K562 (cell line): ENCODE data around the gene INCENP. TPM values are rescaled to one million over a fixed set of nuclear protein-coding genes. Genes with fewer than 3 reads are reported as not detected.

Experiments
- ATAC-seq: fragments of 200-7000 bp; cut with Tn5 transposase; 3 replicates; pipeline ENCODE4 v1.9.1; 2020; ENCODE audit warnings: moderate library complexity
- BruUV-seq: library from RNA; stranded (reverse); fragments of 400-500 nt; replicated peaks from 2 replicates; lab custom pipeline; 2021; lab: Mats Ljungman, UMichigan
- CTCF ChIA-PET: fragments of 300-600 bp; formaldehyde crosslinking; extraction: SDS; loops from one replicate; lab custom pipeline; 2021; ENCODE audit warnings: low intra/inter-chr PET ratio; lab: Yijun Ruan, JAX
- POLR2A ChIA-PET: fragments of 300-600, 350-650 bp; sonication (Branson Sonifier 250); formaldehyde crosslinking; extraction: SDS; loops from one replicate; lab custom pipeline; 2021; ENCODE audit warnings: antibody characterized with exemption, inconsistent platforms; lab: Yijun Ruan, JAX
- DNase-seq, 4 experiments: peaks; one replicate each; pipeline versions ENCODE4 v3.0.0 to v3.0.0-alpha.2; 2011 to 2018; ENCODE audit warnings: low spot score in 3 of 4, mixed read lengths in 3 of 4; ENCODE audit errors: extremely low read depth in 1 of 4
- FAIRE-seq: peaks from 2 replicates; lab custom pipeline; 2011; peaks lifted over from hg19 to GRCh38; lab: Jason Lieb, UNC
- H2AFZ ChIP-seq: 2 replicates; pipeline ENCODE4 v1.6.0; 2011; ENCODE audit warnings: low read depth, low read length, control low read depth, inconsistent platforms
- H3K27ac ChIP-seq: fragments of 200-600 bp; 3 replicates; pipeline ENCODE4 v1.8.0; 2011; ENCODE audit warnings: low read depth, mild to moderate bottlenecking, control low read depth, inconsistent platforms, low read length, moderate library complexity, mixed read lengths; ENCODE audit errors: extremely low read depth
- H3K27me3 ChIP-seq, 2 experiments: fragments of 300-600 bp in 1 of 2; 2 replicates in 1 of 2; 3 replicates in 1 of 2; pipeline versions ENCODE4 v1.6.0 to v1.8.0; 2011; ENCODE audit warnings: inconsistent platforms in 2 of 2, low read length in 2 of 2, mild to moderate bottlenecking in 1 of 2, mixed read lengths in 1 of 2, moderate library complexity in 1 of 2; ENCODE audit not compliant: control insufficient read depth in 2 of 2, insufficient read depth in 2 of 2
- H3K36me3 ChIP-seq: fragments of 300-600 bp; 3 replicates; pipeline ENCODE4 v1.8.0; 2011; ENCODE audit warnings: mild to moderate bottlenecking, low read length, inconsistent platforms; ENCODE audit not compliant: control insufficient read depth, insufficient read depth
- H3K4me1 ChIP-seq, 2 experiments: fragments of 200-600 bp in 1 of 2; replicated peaks in 1 of 2; 2 replicates in 1 of 2; 3 replicates in 1 of 2; pipeline versions ENCODE4 v1.5.1 to v1.8.0; 2011; ENCODE audit warnings: inconsistent platforms in 2 of 2, low read length in 2 of 2, mild to moderate bottlenecking in 1 of 2, mixed read lengths in 1 of 2, moderate library complexity in 1 of 2; ENCODE audit not compliant: control insufficient read depth in 2 of 2, insufficient read depth in 2 of 2
- H3K4me2 ChIP-seq: 2 replicates; pipeline ENCODE4 v1.6.1; 2011; ENCODE audit warnings: low read length, control low read depth, inconsistent platforms, mixed read lengths; ENCODE audit not compliant: insufficient read depth
- H3K4me3 ChIP-seq: fragments of 200-600 bp; sonication (generic), shearing (Covaris generic); 2 replicates; pipeline ENCODE4 v1.5.1; 2016; ENCODE audit warnings: control low read depth, inconsistent platforms
- H3K79me2 ChIP-seq: fragments of 200-600 bp; 3 replicates; pipeline ENCODE4 v1.8.0; 2011; ENCODE audit warnings: low read length, inconsistent platforms; ENCODE audit not compliant: control insufficient read depth, insufficient read depth
- H3K9ac ChIP-seq, 2 experiments: 2 replicates each; pipeline versions ENCODE4 v1.6.0 to v1.6.1; 2011; ENCODE audit warnings: low read depth in 2 of 2, low read length in 2 of 2, control low read depth in 1 of 2, inconsistent platforms in 1 of 2, mild to moderate bottlenecking in 1 of 2, mixed read lengths in 1 of 2; ENCODE audit not compliant: insufficient read depth in 1 of 2
- H3K9me1 ChIP-seq: one replicate; pipeline ENCODE4 v1.6.0; 2011; ENCODE audit warnings: inconsistent platforms, mild to moderate bottlenecking, low read length, moderate library complexity; ENCODE audit not compliant: control insufficient read depth, insufficient read depth
- H3K9me3 ChIP-seq: replicated peaks from 2 replicates; pipeline ENCODE4 v1.5.1; 2011; ENCODE audit warnings: low read depth, low read length, inconsistent platforms; ENCODE audit not compliant: control insufficient read depth, insufficient read depth
- H4K20me1 ChIP-seq: replicated peaks from 2 replicates; pipeline ENCODE4 v1.6.1; 2011; ENCODE audit warnings: low read length, inconsistent platforms, mixed read lengths; ENCODE audit not compliant: control insufficient read depth, insufficient read depth
- ATF3 ChIP-seq, 2 experiments: fragments of 450-650 bp in 1 of 2; sonication (generic) in 1 of 2; formaldehyde crosslinking in 1 of 2; IDR thresholded peaks in 1 of 2; conservative IDR thresholded peaks in 1 of 2; 2 replicates each; pipeline versions ENCODE4 v1.6.1 to v1.8.1; 2016 to 2023; ENCODE audit warnings: mild to moderate bottlenecking in 2 of 2, moderate library complexity in 2 of 2, inconsistent platforms in 1 of 2, missing genetic modification reagents in 1 of 2
- BCOR ChIP-seq: fragments of 450-650 bp; IDR thresholded peaks from 2 replicates; pipeline ENCODE4 v1.6.1; 2016
- CBFA2T2 ChIP-seq: fragments of 450-650 bp; conservative IDR thresholded peaks from 2 replicates; pipeline ENCODE4 v1.6.1; 2017; ENCODE audit warnings: mild to moderate bottlenecking
- EP300 ChIP-seq: IDR thresholded peaks from 2 replicates; pipeline ENCODE4 v1.6.1; 2012; ENCODE audit warnings: low read length, improper control_type of control experiment
- HNRNPLL ChIP-seq: fragments of 200-400 bp; formaldehyde crosslinking; IDR thresholded peaks from 2 replicates; pipeline ENCODE4 v1.6.1; 2017; ENCODE audit warnings: low read length, low read depth, mild to moderate bottlenecking; ENCODE audit not compliant: poor library complexity, severe bottlenecking
- KAT2B ChIP-seq: IDR thresholded peaks from one replicate; pipeline ENCODE4 v1.6.1; 2012; ENCODE audit warnings: low read depth, mild to moderate bottlenecking, control low read depth, inconsistent platforms, low read length, moderate library complexity
- LEF1 ChIP-seq: fragments of 450-650 bp; IDR thresholded peaks from 2 replicates; pipeline ENCODE4 v1.6.1; 2016; ENCODE audit warnings: mild to moderate bottlenecking
- NCOA6 ChIP-seq: fragments of 450-650 bp; IDR thresholded peaks from 2 replicates; pipeline ENCODE4 v1.6.1; 2017; ENCODE audit warnings: mild to moderate bottlenecking
- NFIC ChIP-seq: fragments of 450-650 bp; IDR thresholded peaks from 2 replicates; pipeline ENCODE4 v1.6.1; 2017; ENCODE audit warnings: mild to moderate bottlenecking, inconsistent platforms
- POLR3G ChIP-seq: IDR thresholded peaks from 2 replicates; pipeline ENCODE4 v1.6.1; 2011; ENCODE audit not compliant: insufficient read length, insufficient replicate concordance; ENCODE audit errors: extremely low read depth
- RBBP5 ChIP-seq: fragments of 200-600 bp; sonication (generic); IDR thresholded peaks from 2 replicates; pipeline ENCODE4 v1.6.1; 2012; ENCODE audit warnings: borderline replicate concordance, mild to moderate bottlenecking, low read length, control low read depth, inconsistent platforms; ENCODE audit not compliant: insufficient read depth, poor library complexity, severe bottlenecking
- RCOR1 ChIP-seq, 2 experiments: IDR thresholded peaks; 2 replicates each; pipeline ENCODE4 v1.6.1; 2012; ENCODE audit warnings: low read depth in 2 of 2, low read length in 2 of 2, borderline replicate concordance in 1 of 2, improper control_type of control experiment in 1 of 2
- SIX5 ChIP-seq, 2 experiments: IDR thresholded peaks; 2 replicates each; pipeline ENCODE4 v1.6.1; 2011; ENCODE audit warnings: low read length in 2 of 2, borderline replicate concordance in 1 of 2, low read depth in 1 of 2, mild to moderate bottlenecking in 1 of 2, moderate library complexity in 1 of 2; ENCODE audit not compliant: insufficient read depth in 1 of 2
- SMARCA4 ChIP-seq: fragments of 450-650 bp; IDR thresholded peaks from 2 replicates; pipeline ENCODE4 v1.6.1; 2016
- SMARCB1 ChIP-seq: IDR thresholded peaks from 2 replicates; pipeline ENCODE4 v1.6.1; 2011; ENCODE audit warnings: improper control_type of control experiment, low read depth; ENCODE audit not compliant: insufficient read length
- SP1 ChIP-seq: sonication (generic); formaldehyde crosslinking; IDR thresholded peaks from 2 replicates; pipeline ENCODE4 v1.8.1; 2022; ENCODE audit warnings: mild to moderate bottlenecking, missing genetic modification reagents
- SRSF3 ChIP-seq: fragments of 200-400 bp; formaldehyde crosslinking; IDR thresholded peaks from 2 replicates; pipeline ENCODE4 v1.6.1; 2016; ENCODE audit warnings: mild to moderate bottlenecking, low read length, moderate library complexity; ENCODE audit not compliant: insufficient read depth
- USF1 ChIP-seq: sonication (generic); formaldehyde crosslinking; IDR thresholded peaks from 2 replicates; pipeline ENCODE4 v1.9.0; 2022; ENCODE audit warnings: mild to moderate bottlenecking, missing genetic modification reagents
- XRCC5 ChIP-seq: fragments of 200-400 bp; formaldehyde crosslinking; IDR thresholded peaks from 2 replicates; pipeline ENCODE4 v1.6.1; 2017; ENCODE audit warnings: low read depth, mild to moderate bottlenecking, low read length
- ZBTB1 ChIP-seq: sonication (generic); formaldehyde crosslinking; IDR thresholded peaks from 2 replicates; pipeline ENCODE4 v1.8.1; 2023; ENCODE audit warnings: missing genetic modification reagents, low read depth, mild to moderate bottlenecking, borderline replicate concordance
- ZBTB17 ChIP-seq: fragments of 450-650 bp; formaldehyde crosslinking; IDR thresholded peaks from 2 replicates; pipeline ENCODE4 v1.4.0; 2020; ENCODE audit warnings: mild to moderate bottlenecking
- ZNF324 ChIP-seq: fragments of 250-450 bp; sonication (Bioruptor Pico); IDR thresholded peaks from 2 replicates; pipeline ENCODE4 v1.4.0; 2020; ENCODE audit warnings: mild to moderate bottlenecking
- ZNF507 ChIP-seq: conservative IDR thresholded peaks from 2 replicates; pipeline ENCODE4 v1.6.1; 2017; ENCODE audit warnings: missing genetic modification characterization, missing compliant biosample characterization
- WGBS: fragments of 100-300 bp; shearing (Covaris generic); methylation state at CpG from one replicate; pipeline ENCODE4 v1.1.6; 2016; ENCODE audit warnings: low coverage, mixed read lengths; ENCODE audit not compliant: insufficient coverage; ENCODE audit errors: missing lambda C conversion rate; 5-methylcytosine and 5-hydroxymethylcytosine counted together
- in situ Hi-C: fragments of 300-500 bp; cut with MboI; formaldehyde crosslinking; loops from 4 replicates; pipeline ENCODE4 v1.15.0; 2018; ENCODE audit warnings: inconsistent platforms, mixed read lengths
- intact Hi-C: fragments of 100-400 bp; cut with micrococcal nuclease; formaldehyde crosslinking; loops from 2 replicates; pipeline ENCODE4 v1.14.2; 2022
- polyA plus RNA-seq, 8 experiments: library from polyadenylated mRNA; depleted of rRNA in 4 of 8; stranded (reverse) in 5 of 8; unstranded in 3 of 8; fragments of >200 nt; fragmentation: Nextera tagmentation in 2 of 8; fragmentation: Illumina TruSeq in 1 of 8; extraction: Ambion mirVana in 2 of 8; extraction: Trizol in 1 of 8; gene quantifications; 2 replicates each; pipeline versions ENCODE4 v1.2.1 to v1.2.3, GENCODE V29; 2011 to 2014; ENCODE audit warnings: inconsistent platforms in 1 of 8, missing spikeins in 1 of 8
- total RNA-seq, 7 experiments: library from RNA; depleted of rRNA in 6 of 7; stranded (reverse); fragments of >200 nt in 6 of 7; fragmentation: Illumina TruSeq in 2 of 7; extraction: Trizol in 2 of 7; gene quantifications; 2 replicates each; pipeline versions ENCODE4 v1.2.1 to v1.2.3, GENCODE V29; 2011 to 2021; ENCODE audit warnings: low replicate concordance in 1 of 7

Gene INCENP
- total and polyA plus RNA-seq, 9 of the 15 experiments (the other 6 are each of a cell fraction or from before 2014, with no cell fraction given), result 1.1 to 97.9 (median 28.2) TPM

GRCh38 chr11:62116451-62116850, 7.4 kb upstream of the INCENP start:
- ATAC-seq (no peak), DNase-seq (peak in 2 of 4 experiments; percentile 13 to 20), FAIRE-seq (peak; percentile 29)
- ChIA-PET POLR2A (interaction anchor here (1.8 kb wide), 1 partner anchor 9 kb away, joined by 4 read pairs; no protein-coding TSS in a partner anchor), CTCF (no interaction called here)
- Histone ChIP-seq H3K4me1 (peaks cover 0 to 4% of the 10 kb centered on the region in 2 experiments; a peak in 1 of 5 replicates), H3K4me2 (no peak overlapping the region), H3K27me3 (no peaks in the 10 kb centered on the region), H3K27ac (no peak overlapping the region), H3K4me3 (no peak overlapping the region), H3K36me3 (no peaks in the 10 kb centered on the region), H4K20me1 (no peaks in the 10 kb centered on the region), H3K9me3 (peaks cover 7% of the 10 kb centered on the region; the same call in 1 of the 2 replicates), H2AFZ (no peak overlapping the region), H3K9ac (no peak overlapping the region), H3K9me1 (no peaks in the 10 kb centered on the region), H3K79me2 (no peaks in the 10 kb centered on the region)
- WGBS, result 23% methylated on average over 2 of the region's 2 CpGs
- in situ Hi-C loops (no loop called here), intact Hi-C loops (no loop called here)
- no TSS peak for BruUV-seq
- TF ChIP-seq SP1 (CRISPR knock-in tag) (no peak), SMARCB1 (no peak), KAT2B (no peak), EP300 (no peak), SRSF3 (no peak), BCOR (peak; percentile 49; the same call in 1 of the 2 replicates), ZBTB1 (CRISPR knock-in tag) (no peak), NCOA6 (no peak), RCOR1 (IDR thresholded peaks at IDR 0.05; ENCODE audit: borderline replicate concordance in 1 of 2, low read depth in 2 of 2, low read length in 2 of 2) (peak in 1 of 2 experiments; percentile 38; a peak in 1 of 4 replicates), ATF3 (IDR thresholded peaks at IDR 0.05) (no peak), ATF3 (CRISPR knock-in tag; conservative IDR thresholded peaks at IDR 0.05) (no peak), LEF1 (no peak), ZBTB17 (CRISPR knock-in tag) (no peak), XRCC5 (no peak), CBFA2T2 (no peak), RBBP5 (no peak), SIX5 (IDR thresholded peaks at IDR 0.05; ENCODE audit: borderline replicate concordance in 1 of 2, insufficient read depth in 1 of 2, low read depth in 1 of 2, low read length in 2 of 2) (no peak), USF1 (CRISPR knock-in tag) (no peak), NFIC (peak; percentile 19; the same call in 1 of the 2 replicates), HNRNPLL (no peak), POLR3G (no peak), SMARCA4 (no peak), ZNF324 (CRISPR knock-in tag) (no peak), ZNF507 (tag) (no peak)
